Measurements from ENCODE around the gene CCDC175.

GRCh38 chr14:59619061-59619460 is 42.4 kb upstream of the CCDC175 start:
- TF ChIP-seq CTCF (IDR thresholded peaks at IDR 0.05; ENCODE audit: insufficient read depth, low read length, poor library complexity, severe bottlenecking) (no peak), EZH2phosphoT487 (conservative IDR thresholded peaks at IDR 0.05; ENCODE audit: low read length) (no peak)
